CD4-positive, alpha-beta T cell treated with Interleukin-12 subunit alpha and Interleukin-12 subunit beta, for 1 hour (primary cell): ENCODE results near the gene CNN3.

Experiments used
- DNase-seq: peaks from one replicate; pipeline ENCODE4 v3.0.0-alpha.2; 2020

The CNN3 gene

GRCh38 chr1:94887106-94887505 lies 39.8 kb downstream of the CNN3 start:
- DNase-seq, result no peak

GRCh38 chr1:94886361-94886760 lies 40.5 kb downstream of the CNN3 start:
- DNase-seq, result no peak

GRCh38 chr1:94884507-94884906 lies 42.4 kb downstream of the CNN3 start:
- DNase-seq, result no peak

- DNase-seq, result no peak
Measured at GRCh38 chr1:94884106-94884505, 42.8 kb downstream of the CNN3 start.

DNA sequence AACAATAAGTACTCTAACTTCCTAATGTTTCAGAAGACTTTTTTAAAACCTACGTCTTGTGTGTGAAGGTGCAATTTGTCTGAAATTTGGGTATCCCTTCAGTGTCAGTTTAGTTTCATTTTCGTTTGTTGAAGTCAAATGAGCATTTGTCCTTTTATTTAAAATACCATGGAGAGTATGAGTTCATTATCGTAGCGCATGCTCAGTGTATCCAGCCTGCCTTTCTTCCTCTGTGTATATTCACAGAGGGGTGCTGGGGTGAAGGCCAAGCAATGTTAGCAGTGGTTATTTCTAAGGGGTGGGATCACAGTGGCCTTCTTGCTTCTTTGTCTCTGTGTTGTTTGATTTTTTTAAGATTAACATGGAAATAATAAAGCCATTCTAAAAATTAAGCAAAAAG lies 43.2 kb downstream of the CNN3 start:
- DNase-seq, result peak; percentile 32

DNA sequence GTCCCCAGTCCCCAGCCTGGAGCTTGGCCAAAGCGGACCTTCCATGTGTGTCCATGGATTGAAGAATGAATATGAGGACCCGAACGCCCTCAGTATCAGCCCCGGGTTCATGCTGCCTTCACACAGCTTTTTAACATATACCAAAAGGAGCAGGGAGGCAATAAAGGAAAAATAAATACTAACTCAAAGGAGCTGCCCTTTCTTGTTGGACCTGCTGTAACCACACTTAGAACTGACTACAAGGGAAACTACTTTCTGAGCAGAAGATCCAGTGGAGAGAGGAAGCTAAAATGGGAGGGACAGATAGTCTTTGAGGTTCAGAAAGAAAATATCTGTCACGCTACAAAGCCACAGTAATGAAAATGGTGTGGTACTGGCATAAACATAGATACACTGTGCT lies 48.6 kb downstream of the CNN3 start:
- no peak for DNase-seq

DNA sequence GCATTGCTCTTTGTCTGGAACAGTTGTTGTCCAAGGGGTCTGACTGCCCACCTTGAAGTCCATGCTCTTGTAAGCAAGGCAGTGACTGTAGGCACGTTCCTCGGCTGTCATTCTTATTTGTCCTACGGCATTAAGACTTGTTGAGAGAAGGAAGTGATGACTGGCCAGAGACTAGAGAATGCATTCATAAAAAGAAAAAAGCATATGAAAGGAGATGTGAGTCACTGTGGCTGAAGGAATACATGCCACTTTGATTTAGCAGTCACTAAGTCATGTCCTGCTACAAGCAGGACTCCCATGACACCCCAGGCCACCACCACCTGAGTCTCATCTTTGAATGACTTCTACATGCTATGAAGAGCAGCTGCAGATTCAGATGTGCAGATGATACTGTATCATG lies 50.5 kb downstream of the CNN3 start:
- no peak for DNase-seq

DNA sequence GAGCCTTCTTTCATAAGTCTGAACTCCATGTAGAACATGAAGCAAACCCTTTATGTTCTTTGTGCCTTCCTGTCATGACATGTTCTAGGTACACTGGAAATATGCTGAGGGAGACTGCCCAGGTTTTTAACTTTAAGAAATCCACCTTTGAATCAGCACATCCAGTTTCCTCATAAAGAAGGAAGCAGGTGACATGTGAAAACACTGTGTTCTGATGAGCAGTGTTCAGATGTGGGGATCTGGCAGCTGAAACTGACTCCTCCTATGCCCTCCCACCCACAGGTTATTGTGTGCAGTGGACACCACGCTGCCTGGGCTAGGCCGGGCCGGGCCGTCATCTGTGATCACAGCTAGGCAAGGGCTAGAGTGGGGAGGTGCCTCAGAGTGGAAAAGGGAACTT lies 51.1 kb downstream of the CNN3 start:
- no peak for DNase-seq

DNA sequence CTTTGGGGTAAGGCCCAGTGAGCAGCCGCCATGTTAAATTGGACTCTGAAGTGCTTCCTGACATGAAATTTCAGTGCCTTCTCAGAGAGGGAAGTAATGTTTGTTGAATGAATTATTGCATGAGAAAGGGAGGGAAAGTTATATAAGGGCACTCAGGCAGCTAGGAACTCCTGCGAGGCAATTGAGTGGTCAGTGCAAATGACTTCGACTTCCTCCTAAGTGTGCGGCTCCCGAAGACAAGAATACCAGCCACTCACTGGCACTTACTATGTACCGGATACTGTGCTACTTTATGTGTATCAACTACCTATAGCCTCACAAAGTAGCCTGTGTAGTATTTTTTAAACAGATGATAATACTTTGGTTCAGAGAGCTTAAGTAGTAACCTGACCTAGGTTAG lies 52.5 kb downstream of the CNN3 start:
- no peak for DNase-seq

- DNase-seq, result no peak
Measured at GRCh38 chr1:94873520-94874351, 53.2 kb downstream of the CNN3 start.

DNA sequence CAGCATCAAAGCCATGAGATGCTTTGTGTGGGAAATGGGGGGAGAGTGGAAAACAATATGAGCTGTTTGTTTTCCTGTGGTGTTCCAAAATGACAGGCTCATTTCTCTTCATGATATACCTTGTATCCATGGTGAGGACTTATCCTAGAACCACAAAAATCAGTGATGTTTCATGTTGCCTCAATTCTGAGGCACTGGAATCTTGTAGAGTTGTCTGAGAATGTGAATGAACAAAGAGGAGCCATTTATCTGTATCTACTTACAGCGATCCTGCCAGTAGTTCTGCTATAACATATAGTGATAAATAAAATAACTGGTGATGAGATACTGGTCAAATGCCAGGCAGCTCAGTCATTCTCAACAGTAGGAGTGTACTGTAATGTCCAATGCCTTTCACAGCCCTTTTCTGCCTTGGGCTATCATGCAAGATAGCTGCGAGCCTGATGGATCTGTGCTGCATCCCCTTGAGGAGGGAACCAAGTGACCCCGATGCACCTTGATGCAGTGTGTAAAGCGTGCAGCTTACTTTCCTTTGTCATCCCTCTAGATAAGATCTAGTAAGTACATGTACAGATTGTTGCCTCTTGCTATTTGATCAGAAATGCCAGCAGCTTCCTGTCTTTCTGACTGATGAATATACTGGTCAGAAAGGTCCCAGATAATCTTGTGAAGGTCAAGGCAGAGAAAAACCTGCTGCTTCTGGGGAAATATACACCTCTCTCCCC lies 54.0 kb downstream of the CNN3 start:
- DNase-seq, result no peak

GRCh38 chr1:94871031-94871430 lies 55.9 kb downstream of the CNN3 start:
- no peak for DNase-seq

- no peak for DNase-seq
Measured at GRCh38 chr1:94866164-94866807, 60.6 kb downstream of the CNN3 start.

DNA sequence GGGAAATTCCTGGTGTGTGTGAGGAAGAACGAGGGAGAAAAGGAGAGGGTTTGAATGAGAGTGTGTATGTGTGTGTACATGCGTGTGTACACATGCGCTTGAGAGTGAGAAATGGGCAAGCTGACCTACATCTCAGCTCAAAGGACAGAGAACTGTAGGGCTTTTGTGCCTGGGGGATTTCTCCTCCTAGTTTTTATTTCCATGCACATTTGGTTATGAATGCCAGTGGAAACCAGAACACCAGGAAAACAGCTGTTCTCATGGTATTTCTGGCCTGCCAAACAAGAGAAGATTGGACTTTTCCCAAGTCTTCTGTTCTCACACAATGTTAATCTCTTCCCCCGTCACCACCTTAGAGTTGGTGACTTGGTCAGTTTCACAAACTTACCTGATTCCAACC lies 61.5 kb downstream of the CNN3 start:
- no peak for DNase-seq

- DNase-seq, result no peak
Measured at GRCh38 chr1:94864821-94865220, 62.1 kb downstream of the CNN3 start.

GRCh38 chr1:94863919-94864318 lies 63.0 kb downstream of the CNN3 start:
- no peak for DNase-seq

DNA sequence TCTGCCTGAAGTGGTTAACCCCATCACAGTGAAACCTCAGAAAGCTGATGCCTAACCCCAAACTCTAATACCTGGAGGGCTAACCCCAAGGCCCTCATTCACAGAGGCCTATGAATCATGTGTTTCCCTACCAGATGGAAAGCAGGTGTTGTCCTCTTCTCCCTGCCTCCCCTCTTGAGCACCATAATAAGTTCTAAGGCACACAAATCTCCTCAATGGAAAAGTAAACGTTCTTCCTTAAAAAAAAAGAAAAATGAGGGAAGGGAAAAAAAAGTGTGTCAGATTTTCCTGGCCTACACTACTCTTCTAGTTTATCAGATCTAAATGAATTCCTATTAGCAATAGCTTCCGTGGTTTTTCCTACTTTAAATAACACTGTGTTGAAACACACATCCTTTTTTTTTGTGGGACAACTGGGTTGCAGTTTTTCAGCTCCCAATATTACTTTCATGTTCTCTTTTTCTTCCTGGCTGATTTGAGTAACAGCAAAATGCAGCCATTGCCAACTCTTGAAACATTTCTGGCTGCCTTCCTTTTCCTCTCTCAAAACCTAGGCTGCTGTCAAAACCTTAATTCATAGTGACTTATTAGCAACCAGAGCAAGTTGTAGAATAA lies 63.5 kb downstream of the CNN3 start:
- no peak for DNase-seq

DNA sequence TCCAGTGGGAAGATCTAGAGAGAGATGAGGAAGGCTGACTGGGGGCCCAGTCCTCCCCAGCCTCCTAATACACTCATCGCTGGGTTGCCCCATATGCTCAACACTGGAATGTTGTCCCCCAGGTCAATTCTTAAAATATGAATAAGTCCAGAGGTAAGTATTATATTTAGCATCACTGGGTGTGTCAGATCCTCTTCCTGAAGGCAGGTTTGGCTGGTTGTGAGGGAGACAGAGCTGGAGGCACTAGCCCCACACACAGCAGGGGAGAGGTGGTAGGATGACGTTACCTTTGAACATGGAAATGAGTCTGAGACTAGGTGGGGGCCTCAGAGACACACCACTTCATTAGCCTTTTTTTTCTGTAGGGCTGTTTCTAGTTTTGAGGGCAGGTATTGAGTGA lies 64.2 kb downstream of the CNN3 start:
- no peak for DNase-seq

GRCh38 chr1:94859174-94859573 lies 67.7 kb downstream of the CNN3 start:
- DNase-seq, result no peak

DNA sequence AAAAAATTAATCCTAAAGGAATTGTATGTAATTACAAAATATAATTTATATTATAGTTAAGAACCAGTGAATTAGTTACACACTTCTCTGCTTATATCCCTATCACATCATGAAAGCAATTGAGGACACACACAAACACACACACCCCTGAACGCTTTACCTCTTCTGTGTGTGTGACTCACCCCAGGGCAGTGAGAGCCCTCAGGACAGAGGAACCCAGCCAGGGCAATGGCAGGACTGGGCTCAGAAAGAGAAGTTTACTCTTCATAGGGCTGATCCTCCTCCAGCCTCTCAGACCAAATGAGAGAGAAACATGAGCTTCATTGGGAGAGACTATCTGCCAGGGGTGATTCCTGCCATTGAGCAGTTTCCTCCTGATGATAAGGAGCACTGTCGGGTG lies 68.6 kb downstream of the CNN3 start:
- no peak for DNase-seq

DNA sequence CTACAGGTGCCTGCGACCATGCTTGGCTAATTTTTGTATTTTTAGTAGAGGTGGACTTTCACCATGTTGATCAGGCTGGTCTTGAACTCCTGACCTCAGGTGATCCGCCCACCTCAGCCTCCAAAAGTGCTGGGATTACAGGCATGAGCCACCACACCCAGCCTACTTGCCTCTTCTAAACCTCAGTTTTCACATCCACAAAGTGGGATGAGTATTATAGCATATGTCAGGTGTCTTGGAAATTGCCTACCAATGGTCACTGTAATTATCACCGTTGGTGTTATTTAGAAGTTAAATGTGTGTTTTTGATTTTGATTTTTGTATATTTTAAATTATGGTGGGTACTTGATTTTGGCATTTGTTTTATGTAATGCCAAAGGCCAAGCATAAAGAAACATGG lies 70.0 kb downstream of the CNN3 start:
- DNase-seq, result no peak

GRCh38 chr1:94856004-94856403 lies 70.9 kb downstream of the CNN3 start:
- no peak for DNase-seq

GRCh38 chr1:94855307-94855700 lies 71.6 kb downstream of the CNN3 start:
- no peak for DNase-seq
